CD4-positive, alpha-beta T cell treated with Interleukin-10 for 1 hour (primary cell): ENCODE results near the gene WDFY1.
"Not testable (repeated sequence)": the region's sequence is repeated elsewhere in the genome, so short reads cannot be mapped to it uniquely, and the experiment has no call there.

ENCODE experiments used
- DNase-seq: peaks from one replicate; pipeline ENCODE4 v3.0.0-alpha.2; 2020

Gene WDFY1

DNA sequence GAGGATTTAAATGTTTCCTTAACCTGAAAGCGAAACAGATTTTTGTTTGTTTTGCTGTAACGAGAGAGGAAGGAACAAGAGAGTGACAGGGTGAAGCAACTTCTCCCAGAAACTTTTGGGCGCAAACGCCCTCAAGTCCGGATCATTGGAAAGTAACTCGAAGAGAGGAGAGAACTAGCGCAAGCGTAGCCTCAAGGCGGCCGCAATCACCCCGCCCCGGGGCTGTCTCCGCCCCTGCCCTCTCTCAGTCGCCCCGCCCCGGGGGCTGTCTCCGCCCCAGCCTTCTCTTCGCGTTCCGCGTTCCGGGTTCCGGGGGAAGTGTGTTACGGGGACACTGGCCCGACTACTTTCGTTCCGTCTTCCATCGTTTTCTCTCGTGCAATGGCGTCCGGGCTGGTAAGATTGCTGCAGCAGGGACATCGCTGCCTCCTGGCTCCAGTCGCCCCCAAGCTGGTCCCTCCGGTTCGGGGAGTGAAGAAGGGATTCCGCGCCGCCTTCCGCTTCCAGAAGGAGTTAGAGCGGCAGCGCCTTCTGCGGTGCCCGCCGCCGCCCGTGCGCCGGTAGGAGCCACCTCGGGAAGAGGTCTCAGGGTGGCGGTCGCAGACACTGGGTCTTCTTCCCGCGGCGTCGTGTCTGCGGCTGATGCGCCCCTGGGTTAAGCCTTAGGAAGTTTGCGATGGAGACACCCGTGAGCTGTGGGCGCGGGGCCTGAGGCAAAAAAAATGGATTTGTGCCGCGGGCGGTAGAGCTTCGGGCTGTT is 12.1 kb upstream of the WDFY1 start, which contains the start of gene MRPL44:
MRPL44 (plus strand) TSS at position 372 of the 760 bp plus-strand sequence; CDS start at position 382, 10 bp downstream.
- peak; percentile 96 for DNase-seq

DNA sequence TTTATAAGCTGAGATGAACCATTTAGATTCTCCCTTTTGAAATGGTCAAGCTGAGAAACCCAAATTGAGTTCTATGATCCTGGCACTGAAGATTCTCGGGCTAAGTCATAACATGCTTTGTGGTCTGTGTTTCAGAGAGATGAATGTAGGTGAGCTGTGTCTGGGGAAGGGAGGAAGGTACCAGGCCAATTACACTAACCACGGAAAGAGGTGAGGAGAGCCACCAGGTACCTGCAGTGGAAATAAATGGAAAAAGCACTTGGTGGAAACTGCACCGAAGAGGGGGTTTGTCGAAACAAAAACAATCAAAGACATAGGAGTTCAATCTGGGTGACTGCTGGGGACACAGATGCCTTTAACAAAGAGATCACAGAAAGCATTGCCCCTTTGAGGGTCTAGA is 11.2 kb upstream of the WDFY1 start:
- no peak for DNase-seq

DNA sequence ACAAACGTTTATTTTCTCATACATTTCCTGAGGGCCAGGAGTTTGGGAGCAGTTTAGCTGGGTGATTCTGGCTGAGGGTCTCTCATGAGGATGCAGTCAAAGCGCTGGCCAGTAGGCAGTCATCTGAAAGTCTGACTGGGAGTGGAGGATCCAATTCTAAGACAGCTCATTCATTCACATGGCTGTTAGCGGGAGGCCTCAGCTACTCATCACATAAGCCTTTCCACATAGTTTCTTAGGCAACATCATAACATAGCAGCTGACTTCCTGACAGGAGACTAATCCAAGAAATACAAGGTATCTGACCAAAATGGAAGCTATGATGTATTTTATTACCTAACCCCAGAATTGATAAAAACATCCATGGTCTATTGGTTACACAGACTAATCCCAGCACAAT is 9.3 kb upstream of the WDFY1 start:
- no peak for DNase-seq

DNA sequence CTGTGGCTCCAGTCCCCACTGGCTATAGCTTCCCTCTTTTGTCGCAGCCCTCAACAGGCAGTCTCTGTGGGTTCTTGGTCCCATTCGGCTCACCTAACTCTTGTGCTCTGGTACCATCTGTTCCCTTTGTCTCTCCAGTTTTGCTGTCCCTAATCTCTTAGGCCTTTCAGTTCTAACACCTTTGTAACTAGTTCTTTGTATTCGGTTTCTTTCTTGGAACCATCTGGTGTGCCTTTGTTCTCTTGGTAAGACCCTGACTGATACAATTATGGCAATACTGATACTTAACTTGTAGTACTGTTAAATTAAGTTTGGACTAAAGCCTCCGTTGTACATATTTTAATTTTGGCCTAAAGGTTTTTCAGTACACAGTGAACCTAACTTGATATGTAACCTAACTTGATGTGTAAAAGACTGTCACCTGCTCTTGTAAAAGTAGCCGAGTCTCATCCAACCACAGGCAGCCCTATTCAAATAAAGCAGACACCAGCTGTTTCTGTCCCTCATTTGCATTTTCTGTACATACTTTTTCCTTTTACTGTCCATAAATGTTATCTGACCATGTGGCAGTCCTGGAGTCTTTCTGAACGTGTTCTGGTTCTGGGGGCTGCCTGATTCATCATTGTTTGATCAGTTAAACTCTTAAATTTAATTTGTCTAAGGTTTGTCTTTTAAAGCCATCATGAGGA is 7.3 kb upstream of the WDFY1 start:
- no peak for DNase-seq

DNA sequence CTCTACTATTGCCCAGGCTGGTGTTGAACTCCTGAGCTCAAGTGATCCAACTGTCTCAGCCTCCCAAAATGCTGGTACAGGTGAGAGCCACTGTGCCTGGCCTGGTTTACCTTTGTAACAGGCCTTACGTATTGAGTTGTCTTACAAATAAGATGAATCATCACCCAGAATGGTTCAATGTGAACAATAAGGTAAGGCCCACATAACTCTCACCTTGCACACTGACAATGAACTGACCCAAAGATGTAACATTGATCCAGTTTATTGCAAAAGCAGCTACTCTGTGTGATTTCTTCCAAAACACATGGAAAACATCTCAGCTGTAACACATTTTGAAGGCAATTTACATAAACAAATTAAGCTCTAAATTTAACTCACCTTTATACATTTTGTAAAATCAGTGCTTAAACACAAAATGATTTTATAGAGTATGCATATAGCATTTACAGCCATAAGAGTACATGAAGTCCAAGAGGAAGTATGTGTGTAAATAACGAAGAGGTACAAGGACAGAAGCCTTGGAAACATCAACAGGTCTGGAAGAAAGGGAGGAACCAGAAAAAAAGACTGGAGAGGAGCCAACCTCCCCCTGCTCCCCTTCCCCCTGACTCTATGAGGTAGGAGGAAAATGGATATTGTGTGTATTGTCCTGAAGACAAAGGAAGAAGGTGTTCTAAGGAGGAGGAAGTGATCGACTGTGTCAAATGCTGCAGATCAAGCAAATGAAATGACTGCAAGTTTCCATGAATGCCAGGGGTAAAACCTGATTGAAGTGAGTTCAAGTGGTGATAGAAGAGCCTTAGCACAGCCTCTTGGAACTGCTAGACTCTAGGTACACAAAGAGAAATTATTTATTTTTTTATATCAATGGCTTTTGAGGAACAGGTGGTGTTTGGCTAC is 5.6 kb upstream of the WDFY1 start:
- no peak for DNase-seq

DNA sequence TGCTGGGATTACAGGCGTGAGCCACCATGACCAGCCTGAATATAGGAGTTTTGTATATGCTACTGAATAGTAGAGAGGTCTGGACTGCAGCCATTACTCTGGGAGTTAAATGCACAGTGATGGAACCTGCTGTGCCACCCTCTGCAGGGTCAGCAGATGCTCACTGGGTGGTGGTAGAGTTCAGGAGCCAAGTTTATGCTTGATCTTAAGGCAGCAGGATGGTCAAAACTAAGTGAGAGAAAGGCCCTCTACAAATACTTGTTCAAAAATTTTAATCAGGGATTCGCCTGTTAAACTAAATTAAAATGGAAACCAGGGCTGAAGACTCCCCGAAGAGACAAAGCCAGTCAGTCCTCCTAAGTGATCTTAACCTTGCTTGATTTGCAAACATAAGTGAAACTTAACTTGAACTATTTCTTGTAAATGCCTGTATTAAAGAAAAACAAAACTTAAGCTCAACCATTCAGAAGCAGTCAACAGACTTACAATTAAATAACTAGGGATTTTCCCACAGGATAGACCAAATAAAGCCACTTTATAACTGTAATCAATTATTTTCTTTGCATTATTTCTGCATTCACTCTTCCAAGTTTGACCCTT is 4.2 kb upstream of the WDFY1 start:
- DNase-seq = no peak

DNA sequence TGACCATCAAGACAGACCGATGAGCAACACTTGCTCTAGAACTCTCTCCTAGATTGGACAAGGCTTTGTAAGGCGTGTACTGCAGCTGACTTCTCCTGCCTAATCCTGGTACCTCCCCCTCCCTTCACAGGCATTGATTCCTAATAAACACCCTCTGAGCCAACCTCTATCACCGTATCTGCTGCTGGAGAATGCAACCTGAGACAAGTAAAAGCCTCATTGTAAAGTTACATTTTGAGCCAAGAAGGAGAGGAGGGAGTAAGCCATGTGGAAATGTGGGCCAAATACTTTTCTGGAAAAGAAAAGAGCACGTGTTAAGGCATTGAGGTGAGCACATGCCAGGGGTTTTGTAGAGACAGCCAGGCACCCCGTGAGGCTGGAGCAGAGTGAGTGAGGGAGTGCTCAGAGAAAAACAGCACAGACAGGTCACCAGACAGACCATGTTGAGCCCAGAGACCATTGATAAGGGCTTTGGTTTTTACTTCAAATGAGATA is 2.6 kb upstream of the WDFY1 start:
- DNase-seq = no peak

DNA sequence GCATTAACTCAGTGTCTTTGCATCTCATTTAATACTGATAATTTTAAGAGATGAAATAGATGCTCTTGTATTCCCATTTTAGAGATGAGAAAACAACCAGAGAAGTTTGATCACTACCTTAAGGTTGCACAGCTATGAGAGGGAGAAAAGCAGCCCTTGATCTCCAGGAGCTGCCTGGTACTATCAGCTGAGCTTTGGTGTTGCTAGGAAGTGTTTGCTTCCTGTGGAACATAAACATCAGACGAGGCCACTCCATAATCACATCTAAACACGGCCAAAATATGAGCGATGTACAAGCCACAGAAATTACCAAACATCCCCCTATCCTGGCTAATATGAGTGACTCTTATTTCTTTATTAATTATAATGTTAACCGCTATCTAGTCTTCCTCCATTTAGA is 620 bp upstream of the WDFY1 start:
- no peak for DNase-seq

DNA sequence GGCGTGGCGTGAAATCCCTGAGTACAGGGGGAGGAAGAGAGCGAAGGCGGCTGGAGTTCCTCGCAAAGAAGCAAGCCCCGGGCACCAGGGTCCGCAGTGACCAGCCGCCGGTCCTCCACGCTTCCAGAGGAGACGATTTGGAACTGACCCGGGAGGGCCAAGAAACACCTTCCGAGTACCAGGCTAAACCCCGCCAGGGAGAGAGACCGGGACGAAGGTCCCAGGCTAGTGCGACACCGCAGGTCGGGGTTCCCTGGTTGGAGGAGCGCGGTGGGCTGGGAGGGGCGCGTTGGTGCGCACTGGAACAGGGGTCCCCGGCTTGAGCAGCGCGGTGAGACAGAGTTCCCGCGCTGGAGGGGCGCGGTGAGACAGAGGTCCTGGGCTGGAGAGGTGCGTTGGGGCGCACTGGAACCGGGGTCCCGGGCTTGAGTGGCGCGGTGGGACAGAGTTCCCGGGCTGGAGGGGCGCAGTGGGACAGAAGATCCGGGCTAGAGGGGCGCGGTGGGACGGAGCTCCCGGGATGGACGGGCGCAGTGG is 901 bp downstream of the WDFY1 start:
- peak; percentile 27 for DNase-seq

DNA sequence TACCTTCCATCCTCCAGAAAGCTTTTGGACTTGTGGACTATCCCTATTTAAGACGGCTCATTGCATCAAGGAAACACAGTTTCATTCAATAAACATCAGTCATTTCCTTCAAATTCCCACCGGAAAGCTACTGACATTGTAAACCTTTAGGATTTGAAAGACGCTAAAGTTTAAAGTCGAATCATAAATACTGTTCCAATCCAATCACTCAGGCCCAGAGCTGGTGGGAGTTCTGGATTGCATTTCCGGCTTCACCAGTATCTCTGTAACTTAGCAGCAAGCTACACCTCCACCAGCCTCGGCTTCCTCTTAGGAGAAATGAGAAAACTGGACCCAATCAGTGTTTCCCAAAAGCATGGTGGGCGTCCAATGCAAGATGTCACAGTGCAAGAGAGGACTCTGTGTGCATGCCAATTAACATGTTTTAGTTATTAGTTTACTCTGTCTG is 1.6 kb downstream of the WDFY1 start:
- no peak for DNase-seq

DNA sequence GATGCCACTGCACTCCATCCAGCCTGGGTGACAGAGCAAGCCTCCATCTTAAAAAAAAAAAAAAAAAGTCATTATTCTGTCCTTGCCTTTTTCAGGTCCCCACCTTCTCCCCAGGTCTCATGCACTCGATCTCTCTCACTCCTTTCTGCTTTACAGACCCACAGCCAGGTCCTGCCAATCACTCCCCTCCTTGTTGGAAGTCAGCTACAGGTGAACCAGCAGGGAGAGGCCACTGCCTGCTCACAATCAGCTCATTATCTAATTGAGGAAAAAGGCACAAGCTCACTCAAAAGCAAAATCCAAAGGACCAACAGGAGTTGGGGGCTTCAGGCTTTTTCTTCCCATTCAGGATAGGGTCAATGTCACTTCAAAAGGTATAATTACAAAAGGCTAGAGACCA is 2.0 kb downstream of the WDFY1 start:
- no peak for DNase-seq

DNA sequence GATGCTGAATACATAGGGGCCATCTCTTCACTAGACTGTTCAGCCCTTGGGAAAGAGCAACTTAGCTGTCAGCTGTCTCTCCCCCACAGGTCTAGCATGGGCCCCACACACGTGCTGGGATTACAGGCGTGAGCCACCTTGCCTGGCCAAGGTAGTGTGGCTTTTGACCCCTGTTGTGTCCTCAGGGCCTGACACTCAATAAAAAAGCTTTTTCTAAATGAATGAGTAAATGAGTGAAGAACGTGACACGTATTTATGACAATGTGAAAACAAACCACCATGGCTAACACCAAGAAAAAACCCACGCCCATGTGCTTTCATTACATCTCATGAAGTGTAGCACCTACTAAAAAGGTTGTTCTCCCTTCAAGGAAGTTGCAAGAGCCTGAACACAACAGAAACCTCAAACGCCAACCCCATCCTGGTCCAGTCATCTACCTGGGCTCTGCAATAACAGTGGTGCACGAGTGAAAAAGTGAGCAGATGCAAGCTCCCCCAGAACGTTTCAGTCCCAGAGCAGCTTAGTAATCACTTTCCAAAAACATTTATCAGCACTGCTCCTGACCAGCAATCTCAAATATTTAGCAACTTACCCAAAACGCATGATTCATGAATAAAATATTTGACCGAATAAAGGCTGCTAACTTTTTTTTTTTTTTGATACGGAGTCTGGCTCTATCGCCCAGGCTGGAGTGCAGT is 3.4 kb downstream of the WDFY1 start:
- DNase-seq = peak; percentile 51

DNA sequence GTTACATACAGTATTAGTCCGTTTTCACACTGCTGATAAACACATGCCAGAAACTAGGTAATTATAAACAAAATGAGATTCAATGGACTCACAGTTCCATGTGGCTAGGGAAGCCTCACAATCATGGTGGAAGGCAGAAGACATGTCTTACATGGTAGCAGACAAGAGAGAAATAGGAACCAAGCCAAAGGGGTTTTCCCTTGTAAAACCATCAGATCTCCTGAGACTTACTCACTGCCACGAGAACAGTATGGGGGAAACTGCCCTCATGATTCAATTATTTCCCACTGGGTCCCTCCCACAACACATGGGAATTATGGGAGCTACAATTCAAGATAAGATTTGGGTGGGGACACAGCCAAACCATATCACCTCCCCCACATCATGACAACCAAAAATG is 5.7 kb downstream of the WDFY1 start:
- not testable (repeated sequence) for DNase-seq

DNA sequence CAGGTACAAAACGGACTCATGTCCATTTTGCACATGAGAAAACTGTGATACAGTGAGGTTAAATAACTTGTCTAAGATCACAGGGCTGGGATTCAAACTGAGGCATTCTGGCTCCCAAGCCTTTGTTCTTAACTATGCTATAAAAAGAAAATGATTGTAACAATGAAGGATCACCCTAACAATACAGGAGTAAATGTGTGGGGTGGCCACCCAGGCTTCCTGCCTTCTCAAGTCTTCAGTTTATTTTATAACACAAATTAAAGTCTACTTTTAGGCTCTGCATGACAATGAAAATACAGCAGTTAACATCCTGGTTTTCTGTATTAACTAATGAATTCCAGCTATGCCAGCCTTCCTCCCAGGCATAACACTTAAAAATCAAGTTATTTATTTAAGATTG is 7.6 kb downstream of the WDFY1 start:
- DNase-seq = no peak

DNA sequence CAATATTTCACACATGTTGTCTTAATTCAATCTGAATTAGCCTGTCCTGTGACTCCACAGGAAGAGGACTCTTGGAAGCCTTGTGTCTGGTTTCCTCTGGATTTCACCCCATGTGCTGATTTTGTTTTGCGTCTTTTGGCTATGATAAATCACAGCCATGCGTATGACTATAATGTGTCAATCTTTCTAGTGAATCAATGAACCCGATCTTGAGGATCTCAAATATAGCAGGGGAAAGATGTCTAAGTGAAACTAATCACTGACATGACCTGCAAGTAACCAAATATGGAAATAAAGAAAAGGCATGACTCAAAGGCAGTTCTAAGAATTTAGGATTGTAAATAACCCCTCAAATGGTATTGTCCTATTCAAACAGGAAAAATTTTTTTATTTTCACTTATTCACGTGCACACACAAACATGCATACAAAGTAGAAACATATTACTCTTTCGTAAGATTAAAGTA is 8.2 kb downstream of the WDFY1 start:
- no peak for DNase-seq

DNA sequence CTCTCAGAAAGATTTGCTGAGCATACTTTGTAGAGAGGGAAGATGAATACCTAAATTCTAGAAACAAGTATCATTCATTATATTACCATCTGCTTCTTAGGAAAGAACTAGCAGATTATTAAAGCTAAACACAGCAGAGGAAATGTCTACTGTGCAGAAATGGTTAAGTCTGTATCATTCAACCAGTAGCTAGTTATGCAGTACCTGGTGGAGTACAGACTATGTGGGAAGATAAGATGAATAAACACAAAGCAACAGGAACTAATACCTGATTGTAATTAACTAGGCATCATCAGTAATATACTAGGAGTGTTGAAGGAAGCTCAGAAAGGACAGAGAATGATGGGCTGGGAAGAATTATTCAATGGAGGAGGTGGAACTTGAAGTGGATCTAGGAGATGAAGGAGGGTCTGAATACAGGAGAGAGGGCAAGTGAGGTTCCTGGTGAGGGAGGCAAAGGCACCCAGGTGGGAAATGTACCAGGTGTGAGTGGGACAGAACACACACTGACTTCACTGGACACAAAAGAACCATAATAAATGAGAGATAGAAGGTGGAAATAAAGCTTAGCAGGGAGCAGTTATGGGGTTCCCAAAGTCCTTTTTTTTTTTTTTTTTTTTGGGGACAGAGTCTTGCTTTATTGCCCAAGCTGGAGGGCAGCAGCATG is 9.5 kb downstream of the WDFY1 start:
- DNase-seq = no peak

DNA sequence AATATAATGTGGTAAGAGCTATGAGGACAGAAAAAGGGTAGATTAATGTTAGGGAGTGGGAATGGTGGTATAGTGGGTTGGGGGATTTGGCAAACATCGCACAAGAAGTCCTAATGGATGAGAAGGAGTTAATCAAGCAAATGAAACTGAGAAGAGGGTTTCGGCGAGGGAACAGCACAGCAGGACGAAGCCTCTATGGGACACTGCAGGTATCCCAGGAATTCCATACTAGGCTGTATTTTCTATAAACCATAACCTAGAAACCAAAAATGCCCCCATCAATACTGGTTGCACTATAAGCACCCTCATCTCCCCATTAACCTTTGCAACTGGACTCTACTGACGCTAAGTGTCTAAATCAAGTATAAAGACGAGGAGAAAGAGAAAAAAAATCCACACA is 10.3 kb downstream of the WDFY1 start:
- no peak for DNase-seq

DNA sequence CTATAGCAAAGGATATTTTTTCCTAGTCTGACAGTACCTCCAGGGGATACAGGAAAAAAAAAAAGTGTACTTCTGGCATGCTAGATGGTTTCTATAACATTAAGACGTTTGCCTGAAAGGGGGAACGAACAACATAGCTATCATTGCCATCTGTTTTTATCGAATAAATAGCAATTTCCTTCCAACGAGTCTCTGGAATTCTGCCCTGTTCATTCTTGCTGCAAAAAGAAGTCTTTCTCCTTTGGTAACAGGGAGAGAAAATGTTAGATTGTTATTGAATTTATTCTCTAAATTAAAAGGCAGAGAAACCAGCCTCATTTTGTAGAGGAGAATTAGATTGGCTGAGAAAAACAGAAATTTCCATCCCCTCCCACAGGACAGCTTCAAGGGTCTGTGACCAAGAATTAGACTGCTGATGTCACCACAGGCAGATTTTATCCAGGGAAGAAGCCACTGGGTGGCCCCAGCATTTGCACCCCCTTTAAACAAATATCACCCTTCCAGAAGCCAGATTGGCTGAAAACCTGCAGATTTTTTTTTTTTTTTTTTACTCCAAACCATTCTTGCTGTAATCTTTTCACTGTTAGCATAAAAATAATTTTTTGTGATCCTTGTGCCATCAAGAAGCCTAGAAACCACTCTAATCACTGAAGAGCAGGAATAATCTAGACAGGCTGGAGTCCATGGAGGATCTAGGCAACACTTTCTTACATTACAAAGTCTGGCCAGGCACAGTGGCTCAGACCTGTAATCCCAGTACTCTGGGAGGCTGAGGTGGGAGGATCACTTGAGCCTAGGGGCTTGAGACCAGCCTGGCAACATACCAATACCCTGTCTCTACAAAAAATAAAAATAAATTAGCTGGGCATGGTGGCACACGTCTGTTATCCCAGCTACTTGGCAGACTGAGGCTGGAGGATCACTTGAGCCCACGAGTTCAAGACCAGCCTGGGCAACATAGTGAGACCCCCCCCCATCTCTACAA is 12.0 kb downstream of the WDFY1 start:
- DNase-seq = no peak

DNA sequence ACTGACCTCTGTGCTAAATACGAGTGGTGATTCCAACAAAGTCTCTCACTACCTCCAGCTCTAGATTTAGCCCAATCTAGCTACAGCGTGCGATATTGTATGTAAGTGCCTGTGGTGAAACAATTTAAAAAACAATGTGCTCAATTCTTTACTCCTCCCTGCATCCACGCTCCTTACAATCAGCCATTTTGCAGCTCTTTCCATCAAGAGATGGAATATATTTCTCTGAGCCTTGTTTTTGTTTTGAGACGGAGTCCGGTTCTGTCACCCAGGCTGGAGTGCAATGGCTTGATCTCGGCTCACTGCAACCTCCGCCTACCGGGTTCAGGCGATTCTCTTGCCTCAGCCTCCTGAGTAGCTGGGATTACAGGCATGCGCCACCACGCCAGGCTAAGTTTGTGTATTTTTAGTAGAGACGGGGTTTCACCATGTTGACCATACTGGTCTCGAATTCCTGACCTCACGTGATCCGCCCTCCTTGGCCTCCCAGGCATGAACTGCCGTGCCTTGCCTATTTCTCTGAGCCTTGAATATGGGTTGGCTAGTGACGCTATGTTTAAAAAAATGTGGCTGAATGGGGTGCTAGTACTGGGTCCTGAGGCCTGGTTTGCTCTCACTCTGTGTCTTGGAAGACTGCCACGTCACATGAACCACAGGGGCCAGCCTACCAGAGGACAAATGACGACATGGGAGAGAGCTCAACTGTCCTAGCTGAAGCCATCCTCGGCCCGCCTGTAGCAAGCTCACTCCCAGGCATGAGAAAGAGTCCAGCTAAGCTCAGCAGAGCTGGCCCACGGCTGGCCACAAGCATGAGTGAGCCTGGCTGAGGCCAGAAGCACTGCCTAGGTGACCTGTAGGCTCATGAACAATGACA is 14.8 kb downstream of the WDFY1 start:
- DNase-seq = no peak
